Neural cell (in vitro differentiated cells): ENCODE measurements around the gene MRPL1. TPM values are rescaled to one million over a fixed set of nuclear protein-coding genes. Genes with fewer than 3 reads are reported as not detected.

Experiments used
- H2AFZ ChIP-seq: fragments of 200-600, 300-800 bp; sonication (generic), shearing (Covaris generic); 2 replicates; pipeline ENCODE4 v1.6.0; 2014; ENCODE audit warnings: low read depth, mild to moderate bottlenecking, antibody characterized with exemption, low read length, moderate library complexity
- H3F3A ChIP-seq: fragments of 200-600 bp; shearing (Covaris generic); 2 replicates; pipeline ENCODE4 v1.6.1; 2016; ENCODE audit warnings: mild to moderate bottlenecking, moderate library complexity, mixed read lengths, antibody characterized with exemption, low read length; ENCODE audit not compliant: insufficient read depth, poor library complexity, severe bottlenecking
- H3K27ac ChIP-seq: fragments of 200-600, 300-800 bp; sonication (generic), shearing (Covaris generic); 2 replicates; pipeline ENCODE4 v1.5.1; 2014; ENCODE audit warnings: mild to moderate bottlenecking, low read length, moderate library complexity
- H3K27me3 ChIP-seq: fragments of 300-800, 200-600 bp; sonication (generic), shearing (Covaris generic); 2 replicates; pipeline ENCODE4 v1.6.0; 2014; ENCODE audit warnings: mild to moderate bottlenecking, low read depth, low read length, moderate library complexity; ENCODE audit not compliant: insufficient read depth
- H3K36me3 ChIP-seq: fragments of 300-800, 200-600 bp; sonication (generic), shearing (Covaris generic); 2 replicates; pipeline ENCODE4 v1.5.1; 2014; ENCODE audit warnings: mild to moderate bottlenecking, antibody characterized with exemption, low read length, moderate library complexity; ENCODE audit not compliant: insufficient read depth
- H3K4me2 ChIP-seq: fragments of 300-800, 200-600 bp; sonication (generic), shearing (Covaris generic); 2 replicates; pipeline ENCODE4 v1.6.0; 2014; ENCODE audit warnings: mild to moderate bottlenecking, low read length
- H3K4me3 ChIP-seq: fragments of 300-800, 200-600 bp; sonication (generic), shearing (Covaris generic); 2 replicates; pipeline ENCODE4 v1.5.1; 2014; ENCODE audit warnings: mild to moderate bottlenecking, low read length, moderate library complexity
- H3K79me2 ChIP-seq: fragments of 200-600 bp; shearing (Covaris generic); replicated peaks from 2 replicates; pipeline ENCODE4 v1.6.0; 2014; ENCODE audit warnings: mild to moderate bottlenecking, low read length, moderate library complexity; ENCODE audit not compliant: insufficient read depth
- H3K9ac ChIP-seq: fragments of 300-800, 200-600 bp; sonication (generic), shearing (Covaris generic); 2 replicates; pipeline ENCODE4 v1.6.1; 2016; ENCODE audit warnings: mild to moderate bottlenecking, low read length, mixed read lengths
- H3K9me2 ChIP-seq: fragments of 200-600 bp; shearing (Covaris generic); 2 replicates; pipeline ENCODE4 v1.6.1; 2016; ENCODE audit warnings: mild to moderate bottlenecking, low read length, mixed read lengths; ENCODE audit not compliant: insufficient read depth
- H3K9me3 ChIP-seq: fragments of 200-600, 300-800 bp; sonication (generic), shearing (Covaris generic); 2 replicates; pipeline ENCODE4 v1.6.1; 2016; ENCODE audit warnings: mild to moderate bottlenecking, mixed run types, low read length, moderate library complexity, mixed read lengths
- H4K20me1 ChIP-seq: fragments of 200-600 bp; shearing (Covaris generic); 2 replicates; pipeline ENCODE4 v1.6.1; 2016; ENCODE audit warnings: mild to moderate bottlenecking, mixed run types; ENCODE audit not compliant: insufficient read depth
- EP300 ChIP-seq: fragments of 450-650 bp; conservative IDR thresholded peaks from 2 replicates; pipeline ENCODE4 v1.6.1; 2014; ENCODE audit warnings: antibody characterized with exemption, mild to moderate bottlenecking, moderate library complexity; ENCODE audit not compliant: poor library complexity, severe bottlenecking
- EZH2 ChIP-seq: fragments of 200-600, 300-800 bp; shearing (Covaris generic), sonication (generic); IDR thresholded peaks from 2 replicates; pipeline ENCODE4 v1.6.1; 2014; ENCODE audit warnings: antibody characterized with exemption, low read length, borderline replicate concordance, mild to moderate bottlenecking; ENCODE audit not compliant: insufficient read depth, poor library complexity, severe bottlenecking
- MXI1 ChIP-seq: fragments of 450-650 bp; conservative IDR thresholded peaks from 2 replicates; pipeline ENCODE4 v1.6.1; 2014; ENCODE audit warnings: antibody characterized with exemption, mild to moderate bottlenecking; ENCODE audit not compliant: poor library complexity, severe bottlenecking
- POLR2AphosphoS5 ChIP-seq: IDR thresholded peaks from 2 replicates; pipeline ENCODE4 v1.6.1; 2012
- RAD21 ChIP-seq: fragments of 450-650 bp; conservative IDR thresholded peaks from 2 replicates; pipeline ENCODE4 v1.6.1; 2014; ENCODE audit warnings: antibody characterized with exemption, mild to moderate bottlenecking, moderate library complexity
- SMC3 ChIP-seq: fragments of 450-650 bp; conservative IDR thresholded peaks from 2 replicates; pipeline ENCODE4 v1.6.1; 2014; ENCODE audit warnings: antibody characterized with exemption, mild to moderate bottlenecking, moderate library complexity; ENCODE audit not compliant: poor library complexity
- TAF1 ChIP-seq: IDR thresholded peaks from 2 replicates; pipeline ENCODE4 v1.6.1; 2012; ENCODE audit warnings: low read depth
- polyA plus RNA-seq: library from polyadenylated mRNA; depleted of rRNA; stranded (reverse); fragments of >200 nt; gene quantifications from 2 replicates; pipeline ENCODE4 v1.2.3, GENCODE V29; 2014
- TF ChIP-seq, protein P1 (sequence below): fragments of 450-650 bp; IDR thresholded peaks from 2 replicates; pipeline ENCODE4 v1.5.1; 2014; ENCODE audit warnings: antibody characterized with exemption, mild to moderate bottlenecking, moderate library complexity; ENCODE audit not compliant: poor library complexity, severe bottlenecking
- TF ChIP-seq, protein P2 (sequence below): IDR thresholded peaks from 2 replicates; pipeline ENCODE4 v1.6.1; 2012; ENCODE audit warnings: borderline replicate concordance

MRPL1 gene
- polyA plus RNA-seq, 1 donor from 2014 or later, result 41.9 TPM

DNA sequence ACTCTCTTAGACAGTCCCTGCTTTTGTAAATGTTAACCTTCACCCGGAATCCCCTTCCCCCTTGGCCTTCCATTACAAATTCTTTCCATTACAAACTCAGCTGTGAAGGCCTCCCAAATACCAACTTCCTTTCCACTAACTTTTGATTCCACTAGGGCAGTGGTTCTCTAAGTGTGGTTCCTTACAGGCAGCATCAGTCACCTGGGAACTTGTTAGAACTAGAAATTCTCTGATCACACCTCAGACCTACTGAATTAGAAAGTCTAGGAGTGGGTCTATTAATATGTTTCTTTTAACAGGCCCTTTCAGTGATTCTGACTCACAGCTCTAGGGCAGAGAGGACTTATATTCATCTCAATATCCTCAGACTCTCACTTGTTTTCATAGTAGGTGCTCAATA lies 19.0 kb upstream of the MRPL1 start:
- no peak overlapping the region for H3K27ac ChIP-seq
- H3K79me2 ChIP-seq, result no peaks in the 10 kb centered on the region
- H3K9ac ChIP-seq, result no peak overlapping the region
- no peaks in the 10 kb centered on the region for H3K9me3 ChIP-seq
- no peak overlapping the region for H2AFZ ChIP-seq
- no peaks in the 10 kb centered on the region for H3K27me3 ChIP-seq
- no peaks in the 10 kb centered on the region for H3K9me2 ChIP-seq
- H4K20me1 ChIP-seq, result no peaks in the 10 kb centered on the region
- no peak overlapping the region for H3K4me2 ChIP-seq
- TF ChIP-seq, protein P1, sequence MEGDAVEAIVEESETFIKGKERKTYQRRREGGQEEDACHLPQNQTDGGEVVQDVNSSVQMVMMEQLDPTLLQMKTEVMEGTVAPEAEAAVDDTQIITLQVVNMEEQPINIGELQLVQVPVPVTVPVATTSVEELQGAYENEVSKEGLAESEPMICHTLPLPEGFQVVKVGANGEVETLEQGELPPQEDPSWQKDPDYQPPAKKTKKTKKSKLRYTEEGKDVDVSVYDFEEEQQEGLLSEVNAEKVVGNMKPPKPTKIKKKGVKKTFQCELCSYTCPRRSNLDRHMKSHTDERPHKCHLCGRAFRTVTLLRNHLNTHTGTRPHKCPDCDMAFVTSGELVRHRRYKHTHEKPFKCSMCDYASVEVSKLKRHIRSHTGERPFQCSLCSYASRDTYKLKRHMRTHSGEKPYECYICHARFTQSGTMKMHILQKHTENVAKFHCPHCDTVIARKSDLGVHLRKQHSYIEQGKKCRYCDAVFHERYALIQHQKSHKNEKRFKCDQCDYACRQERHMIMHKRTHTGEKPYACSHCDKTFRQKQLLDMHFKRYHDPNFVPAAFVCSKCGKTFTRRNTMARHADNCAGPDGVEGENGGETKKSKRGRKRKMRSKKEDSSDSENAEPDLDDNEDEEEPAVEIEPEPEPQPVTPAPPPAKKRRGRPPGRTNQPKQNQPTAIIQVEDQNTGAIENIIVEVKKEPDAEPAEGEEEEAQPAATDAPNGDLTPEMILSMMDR, result no peak
- no peak for TF ChIP-seq SMC3
- no peak for TF ChIP-seq EP300
- TF ChIP-seq, protein P2, sequence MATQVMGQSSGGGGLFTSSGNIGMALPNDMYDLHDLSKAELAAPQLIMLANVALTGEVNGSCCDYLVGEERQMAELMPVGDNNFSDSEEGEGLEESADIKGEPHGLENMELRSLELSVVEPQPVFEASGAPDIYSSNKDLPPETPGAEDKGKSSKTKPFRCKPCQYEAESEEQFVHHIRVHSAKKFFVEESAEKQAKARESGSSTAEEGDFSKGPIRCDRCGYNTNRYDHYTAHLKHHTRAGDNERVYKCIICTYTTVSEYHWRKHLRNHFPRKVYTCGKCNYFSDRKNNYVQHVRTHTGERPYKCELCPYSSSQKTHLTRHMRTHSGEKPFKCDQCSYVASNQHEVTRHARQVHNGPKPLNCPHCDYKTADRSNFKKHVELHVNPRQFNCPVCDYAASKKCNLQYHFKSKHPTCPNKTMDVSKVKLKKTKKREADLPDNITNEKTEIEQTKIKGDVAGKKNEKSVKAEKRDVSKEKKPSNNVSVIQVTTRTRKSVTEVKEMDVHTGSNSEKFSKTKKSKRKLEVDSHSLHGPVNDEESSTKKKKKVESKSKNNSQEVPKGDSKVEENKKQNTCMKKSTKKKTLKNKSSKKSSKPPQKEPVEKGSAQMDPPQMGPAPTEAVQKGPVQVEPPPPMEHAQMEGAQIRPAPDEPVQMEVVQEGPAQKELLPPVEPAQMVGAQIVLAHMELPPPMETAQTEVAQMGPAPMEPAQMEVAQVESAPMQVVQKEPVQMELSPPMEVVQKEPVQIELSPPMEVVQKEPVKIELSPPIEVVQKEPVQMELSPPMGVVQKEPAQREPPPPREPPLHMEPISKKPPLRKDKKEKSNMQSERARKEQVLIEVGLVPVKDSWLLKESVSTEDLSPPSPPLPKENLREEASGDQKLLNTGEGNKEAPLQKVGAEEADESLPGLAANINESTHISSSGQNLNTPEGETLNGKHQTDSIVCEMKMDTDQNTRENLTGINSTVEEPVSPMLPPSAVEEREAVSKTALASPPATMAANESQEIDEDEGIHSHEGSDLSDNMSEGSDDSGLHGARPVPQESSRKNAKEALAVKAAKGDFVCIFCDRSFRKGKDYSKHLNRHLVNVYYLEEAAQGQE, result no peak
- TF ChIP-seq RAD21, result no peak
- no peaks in the 10 kb centered on the region for H3K36me3 ChIP-seq
- no peaks in the 10 kb centered on the region for H3F3A ChIP-seq
- H3K4me3 ChIP-seq, result no peak overlapping the region

DNA sequence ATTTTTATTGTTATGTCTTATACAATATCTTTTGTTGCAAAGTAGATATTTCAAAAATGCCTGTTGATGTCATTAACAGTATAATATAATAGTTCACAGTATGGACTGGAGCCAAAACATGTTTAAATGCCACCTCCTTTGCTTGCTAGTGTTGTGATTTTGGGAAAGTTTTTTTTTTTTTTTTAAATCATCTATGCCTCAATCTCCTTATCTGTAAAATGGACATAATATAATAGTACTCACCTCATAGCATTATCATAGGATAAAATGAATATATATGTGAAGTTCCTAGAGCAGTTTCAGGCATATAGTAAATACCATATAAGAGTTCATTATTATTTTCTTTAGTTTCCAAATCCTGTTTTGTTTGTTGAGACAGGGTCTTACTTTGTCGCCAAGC lies 18.3 kb upstream of the MRPL1 start:
- no peaks in the 10 kb centered on the region for H3K9me3 ChIP-seq
- H3K27me3 ChIP-seq, result no peaks in the 10 kb centered on the region
- no peaks in the 10 kb centered on the region for H3K9me2 ChIP-seq
- H3K9ac ChIP-seq, result no peak overlapping the region
- H3K27ac ChIP-seq, result no peak overlapping the region
- H2AFZ ChIP-seq, result no peak overlapping the region
- H3K4me2 ChIP-seq, result no peak overlapping the region
- TF ChIP-seq EZH2 (no peak), SMC3 (no peak), TAF1 (no peak), MXI1 (no peak), POLR2AphosphoS5 (no peak), RAD21 (no peak)
- TF ChIP-seq, protein P2, result no peak
- H3K79me2 ChIP-seq, result no peaks in the 10 kb centered on the region
- H3K4me3 ChIP-seq, result no peak overlapping the region
- H3K36me3 ChIP-seq, result no peaks in the 10 kb centered on the region
- no peaks in the 10 kb centered on the region for H3F3A ChIP-seq
- no peaks in the 10 kb centered on the region for H4K20me1 ChIP-seq
